Measurements from ENCODE around the gene FES. TPM values are rescaled to one million over a fixed set of nuclear protein-coding genes. Genes with fewer than 3 reads are reported as not detected.

FES gene
- total RNA-seq, 1 donor from 2014 or later = 2.8 TPM

DNA sequence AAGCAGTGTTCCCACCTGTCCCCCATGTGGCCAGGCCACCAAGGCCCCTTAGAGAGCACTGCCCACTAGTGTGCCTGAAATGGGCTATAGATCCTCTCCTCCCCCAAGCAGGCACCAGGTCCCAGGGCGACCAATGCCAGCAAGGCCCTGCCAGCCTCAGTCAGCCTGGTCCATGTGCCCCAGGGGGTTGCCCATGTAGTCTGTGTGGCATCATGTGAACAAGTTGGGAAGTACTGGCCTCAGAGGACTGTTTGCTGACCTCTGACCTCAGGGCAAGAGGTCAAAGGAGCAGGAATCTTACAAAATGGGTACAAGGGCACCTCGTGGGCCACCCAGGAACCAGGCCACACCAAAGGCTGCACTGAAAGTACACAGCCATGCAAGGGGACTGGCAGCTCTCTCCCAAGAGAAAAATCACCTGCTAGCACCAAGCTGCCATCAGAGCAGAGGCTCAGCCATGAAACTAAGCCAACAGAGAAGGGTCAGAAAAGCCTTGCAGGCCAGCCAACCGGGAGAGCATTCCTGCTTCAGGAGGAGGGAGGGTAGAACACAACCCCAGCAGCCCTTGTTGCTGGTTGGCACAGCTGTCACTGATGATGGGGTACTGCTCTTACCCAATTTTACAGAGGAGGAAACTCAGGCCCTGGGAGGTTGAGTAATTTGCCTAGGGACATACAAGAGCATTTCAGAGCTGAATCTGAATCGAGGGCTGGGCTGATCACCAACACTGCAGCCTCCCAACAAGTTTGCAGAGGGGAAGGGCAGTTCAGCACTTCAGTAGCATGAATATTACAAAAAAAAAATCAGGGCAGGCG lies 21.1 kb upstream of the FES start:
- no peaks in the 10 kb centered on the region for H3K36me3 Mint-ChIP-seq (ENCODE audit: low read depth)
- TF ChIP-seq, protein P1, sequence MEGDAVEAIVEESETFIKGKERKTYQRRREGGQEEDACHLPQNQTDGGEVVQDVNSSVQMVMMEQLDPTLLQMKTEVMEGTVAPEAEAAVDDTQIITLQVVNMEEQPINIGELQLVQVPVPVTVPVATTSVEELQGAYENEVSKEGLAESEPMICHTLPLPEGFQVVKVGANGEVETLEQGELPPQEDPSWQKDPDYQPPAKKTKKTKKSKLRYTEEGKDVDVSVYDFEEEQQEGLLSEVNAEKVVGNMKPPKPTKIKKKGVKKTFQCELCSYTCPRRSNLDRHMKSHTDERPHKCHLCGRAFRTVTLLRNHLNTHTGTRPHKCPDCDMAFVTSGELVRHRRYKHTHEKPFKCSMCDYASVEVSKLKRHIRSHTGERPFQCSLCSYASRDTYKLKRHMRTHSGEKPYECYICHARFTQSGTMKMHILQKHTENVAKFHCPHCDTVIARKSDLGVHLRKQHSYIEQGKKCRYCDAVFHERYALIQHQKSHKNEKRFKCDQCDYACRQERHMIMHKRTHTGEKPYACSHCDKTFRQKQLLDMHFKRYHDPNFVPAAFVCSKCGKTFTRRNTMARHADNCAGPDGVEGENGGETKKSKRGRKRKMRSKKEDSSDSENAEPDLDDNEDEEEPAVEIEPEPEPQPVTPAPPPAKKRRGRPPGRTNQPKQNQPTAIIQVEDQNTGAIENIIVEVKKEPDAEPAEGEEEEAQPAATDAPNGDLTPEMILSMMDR (conservative IDR thresholded peaks at IDR 0.05) = no peak
- no peak for DNase-seq (ENCODE audit: low read depth, low spot score)
- H3K4me1 Mint-ChIP-seq = peaks cover 8% of the 10 kb centered on the region
- peak overlapping the region; percentile 41 for H3K4me3 Mint-ChIP-seq
- H3K27me3 Mint-ChIP-seq (ENCODE audit: low read depth) = no peaks in the 10 kb centered on the region
- no peak overlapping the region for H3K27ac Mint-ChIP-seq (ENCODE audit: unreplicated experiment)
- no peaks in the 10 kb centered on the region for H3K9me3 Mint-ChIP-seq

- no peak for DNase-seq (ENCODE audit: low read depth, low spot score)
- TF ChIP-seq, protein P1 (conservative IDR thresholded peaks at IDR 0.05) = no peak
- H3K4me1 Mint-ChIP-seq = peaks cover 16% of the 10 kb centered on the region
- no peaks in the 10 kb centered on the region for H3K27me3 Mint-ChIP-seq (ENCODE audit: low read depth)
- H3K27ac Mint-ChIP-seq (ENCODE audit: unreplicated experiment) = no peak overlapping the region
- H3K36me3 Mint-ChIP-seq (ENCODE audit: low read depth) = no peaks in the 10 kb centered on the region
- H3K9me3 Mint-ChIP-seq = no peaks in the 10 kb centered on the region
- peak overlapping the region; percentile 41 for H3K4me3 Mint-ChIP-seq
Observed at GRCh38 chr15:90863987-90864386, 20.3 kb upstream of the FES start.

DNA sequence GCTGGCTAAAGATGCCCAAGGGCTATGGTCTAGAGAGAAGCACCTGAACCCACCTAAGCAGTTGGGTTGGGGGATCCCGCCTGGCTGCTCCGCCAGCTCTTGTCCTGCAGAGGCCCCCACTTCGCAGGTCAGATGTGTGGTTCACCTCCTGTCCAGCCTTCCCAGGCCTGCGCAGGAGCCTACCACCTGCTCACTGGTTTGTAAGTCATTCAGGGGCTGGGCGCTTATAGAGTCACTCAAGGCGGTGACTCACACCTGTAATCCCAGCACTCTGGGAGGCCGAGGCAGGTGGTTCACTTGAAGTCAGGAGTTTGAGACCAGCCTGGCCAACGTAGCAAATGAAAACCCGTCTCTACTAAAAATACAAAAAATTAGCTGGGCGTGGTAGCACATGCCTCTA lies 19.8 kb upstream of the FES start:
- no peaks in the 10 kb centered on the region for H3K27me3 Mint-ChIP-seq (ENCODE audit: low read depth)
- H3K4me3 Mint-ChIP-seq = no peak overlapping the region
- no peaks in the 10 kb centered on the region for H3K9me3 Mint-ChIP-seq
- no peak overlapping the region for H3K27ac Mint-ChIP-seq (ENCODE audit: unreplicated experiment)
- no peak for DNase-seq (ENCODE audit: low read depth, low spot score)
- TF ChIP-seq, protein P1 (conservative IDR thresholded peaks at IDR 0.05) = no peak
- H3K4me1 Mint-ChIP-seq = peaks cover 21% of the 10 kb centered on the region
- no peaks in the 10 kb centered on the region for H3K36me3 Mint-ChIP-seq (ENCODE audit: low read depth)

GRCh38 chr15:90865702-90866101 lies 18.6 kb upstream of the FES start:
- no peak overlapping the region for H3K27ac Mint-ChIP-seq (ENCODE audit: unreplicated experiment)
- H3K9me3 Mint-ChIP-seq = no peaks in the 10 kb centered on the region

GRCh38 chr15:90866161-90866715 lies 18.1 kb upstream of the FES start:
- H3K4me1 Mint-ChIP-seq = peaks cover 32% of the 10 kb centered on the region
- no peak for DNase-seq (ENCODE audit: low read depth, low spot score)
- H3K4me3 Mint-ChIP-seq = peak overlapping the region; percentile 25
- H3K9me3 Mint-ChIP-seq = no peaks in the 10 kb centered on the region
- no peaks in the 10 kb centered on the region for H3K27me3 Mint-ChIP-seq (ENCODE audit: low read depth)
- H3K36me3 Mint-ChIP-seq (ENCODE audit: low read depth) = no peaks in the 10 kb centered on the region
- TF ChIP-seq, protein P1 (conservative IDR thresholded peaks at IDR 0.05) = no peak
- H3K27ac Mint-ChIP-seq (ENCODE audit: unreplicated experiment) = peak overlapping the region; percentile 58

More at GRCh38 chr15:90865702-90866101, 18.6 kb upstream of the FES start:
- no peak for DNase-seq (ENCODE audit: low read depth, low spot score)
- Mint-ChIP-seq H3K36me3 (ENCODE audit: low read depth) (no peaks in the 10 kb centered on the region), H3K4me1 (peaks cover 30% of the 10 kb centered on the region), H3K27me3 (ENCODE audit: low read depth) (no peaks in the 10 kb centered on the region), H3K4me3 (no peak overlapping the region)
- TF ChIP-seq, protein P1 (conservative IDR thresholded peaks at IDR 0.05) = no peak

Data from neural crest cell (in vitro differentiated cells).